Effector CD4-positive, alpha-beta T cell (primary cell): ENCODE data around the gene ELFN2.
"Not testable (repeated sequence)": the region's sequence is repeated elsewhere in the genome, so short reads cannot be mapped to it uniquely, and the experiment has no call there.

Experiments
- DNase-seq: peaks from one replicate; pipeline ENCODE4 v3.0.0-alpha.2; 2020

Gene ELFN2

DNA sequence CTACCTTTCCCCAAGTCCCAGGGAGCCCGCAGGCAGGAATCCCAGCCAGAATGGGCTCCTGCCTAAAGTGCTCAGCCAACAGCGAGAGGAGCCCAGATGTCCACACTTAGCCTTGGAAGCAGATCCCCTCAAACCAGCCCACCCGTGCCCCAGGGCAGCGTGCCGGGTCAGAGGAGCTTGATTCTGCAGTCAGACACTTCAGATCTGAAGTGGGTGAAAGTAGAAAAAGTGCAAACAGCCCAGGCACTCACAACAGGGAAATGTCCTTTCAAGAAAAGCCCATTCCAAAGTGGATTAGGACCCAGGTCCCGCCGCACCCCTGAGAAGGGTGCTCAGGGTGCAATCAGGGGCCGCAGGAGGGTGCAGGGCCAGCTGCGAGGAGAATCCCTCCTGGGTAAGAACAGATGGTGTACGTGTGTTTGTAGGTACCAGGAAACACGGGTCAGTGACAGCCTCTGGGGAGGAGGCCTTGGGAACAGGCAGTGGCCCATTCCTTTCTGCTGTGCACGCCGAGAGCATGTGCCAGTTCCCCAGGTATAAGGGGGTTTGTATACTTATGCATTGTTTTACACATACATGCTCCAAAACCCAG lies 17.7 kb downstream of the ELFN2 start:
- DNase-seq, result no peak

DNA sequence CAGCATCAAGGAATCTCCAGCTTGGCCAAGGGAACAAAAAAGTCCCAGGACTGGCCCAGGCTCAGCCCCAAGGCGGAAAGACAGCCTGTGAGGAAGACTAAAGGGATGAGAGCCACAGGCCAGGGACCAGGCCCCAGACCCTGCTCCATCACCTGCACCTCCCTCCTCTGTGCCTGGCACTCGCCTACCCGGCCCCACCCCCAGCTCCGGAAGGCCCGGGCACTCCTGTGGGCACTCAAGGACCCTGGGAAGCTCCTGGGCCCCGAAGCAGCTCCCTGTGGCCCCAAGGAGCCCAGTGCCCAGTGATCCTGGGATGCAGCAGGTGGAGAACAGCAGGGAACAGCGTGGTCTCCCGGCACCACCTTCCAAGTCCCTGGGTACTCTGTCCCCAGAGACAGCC lies 18.2 kb downstream of the ELFN2 start:
- DNase-seq, result no peak

DNA sequence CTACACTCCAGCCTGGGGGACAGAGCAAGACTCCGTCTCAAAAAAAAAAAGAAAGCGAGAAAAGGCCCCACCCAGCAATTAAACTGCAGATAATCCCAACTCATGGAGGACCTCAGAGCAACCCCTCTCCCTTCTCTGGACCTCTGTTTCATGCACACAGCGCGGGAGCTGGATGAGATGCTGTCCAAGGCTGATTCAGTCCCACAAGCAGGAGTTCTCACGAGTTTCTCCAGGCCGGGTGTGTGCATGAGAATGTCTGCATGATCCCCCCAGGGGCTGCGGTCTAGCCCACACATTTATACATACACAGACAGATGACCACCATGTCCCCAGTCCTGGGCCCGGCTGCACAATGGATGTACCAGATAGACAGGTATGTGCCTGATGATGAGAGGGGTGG lies 19.4 kb downstream of the ELFN2 start:
- no peak for DNase-seq

DNA sequence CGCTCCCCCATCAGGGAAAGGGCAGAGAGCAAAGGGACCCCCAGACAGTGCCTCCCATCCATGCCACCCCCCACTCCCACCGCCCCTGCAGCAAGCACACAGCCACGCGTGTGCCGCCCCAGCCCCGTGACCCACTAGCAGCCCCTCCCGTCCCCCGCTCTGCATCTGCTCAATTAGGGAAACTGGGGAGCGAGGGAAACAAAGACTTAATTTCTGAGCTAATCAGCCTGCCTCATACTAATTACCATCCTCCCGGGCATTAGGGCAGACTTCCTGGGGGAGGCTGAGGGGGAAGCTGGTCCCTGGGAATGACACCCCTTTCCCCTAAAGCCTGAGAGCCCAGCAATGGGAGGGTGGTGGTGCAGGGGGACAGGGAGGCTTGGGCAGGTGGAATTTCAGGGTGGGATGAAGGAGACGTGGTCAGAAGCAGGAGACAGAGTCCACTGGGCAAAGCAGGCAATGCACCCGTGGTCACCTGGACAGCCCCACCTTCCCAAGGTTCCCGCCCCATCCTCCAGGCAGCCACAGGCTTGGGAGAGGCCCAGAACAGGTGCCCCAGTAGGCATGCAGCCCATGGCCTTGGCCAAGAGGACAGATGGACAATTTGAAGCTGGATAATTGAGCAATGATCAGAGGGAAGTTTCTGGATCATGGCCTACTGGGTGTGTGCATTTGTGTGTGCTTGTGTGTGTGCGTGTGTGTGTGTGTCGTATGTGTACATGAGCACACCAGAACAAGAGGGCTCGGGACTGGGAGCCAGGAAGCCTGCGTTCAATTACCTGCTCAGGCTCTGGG lies 20.6 kb downstream of the ELFN2 start:
- DNase-seq, result no peak

- no peak for DNase-seq
Observed at GRCh38 chr22:37404091-37404490, 23.2 kb downstream of the ELFN2 start.

DNA sequence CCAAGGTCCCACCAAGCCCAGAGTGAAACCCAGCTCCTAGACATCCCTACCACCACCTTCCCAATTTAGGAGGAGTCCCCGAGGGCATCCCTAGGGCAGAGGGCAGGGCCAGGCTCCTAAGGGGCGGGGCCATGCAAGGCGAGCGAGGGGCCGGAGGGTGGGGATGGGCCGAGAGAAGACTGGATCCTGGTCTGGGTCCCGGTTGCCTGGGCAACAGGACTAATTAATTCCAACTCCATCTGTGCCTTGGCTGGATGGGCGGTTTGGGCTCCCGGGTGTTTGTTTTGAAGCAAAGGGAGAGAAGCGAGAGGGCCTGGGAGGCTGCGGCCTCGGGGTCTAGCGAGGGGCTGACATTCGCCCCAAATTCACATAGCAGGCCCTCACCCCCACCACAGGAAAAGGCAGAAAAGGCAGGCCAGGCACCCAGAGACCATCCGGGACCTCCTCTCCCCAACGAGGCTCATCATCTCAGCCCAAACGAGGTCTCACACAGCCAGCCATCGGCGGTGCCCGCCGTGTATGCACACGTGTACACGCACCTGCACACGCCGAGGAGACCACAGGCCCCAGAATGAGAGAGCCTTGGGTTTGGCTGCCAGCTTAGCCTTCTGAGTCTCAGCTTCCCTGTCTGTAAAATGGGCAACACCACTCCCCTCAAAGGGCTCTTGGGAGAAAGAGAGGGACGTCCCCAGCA lies 23.9 kb downstream of the ELFN2 start:
- no peak for DNase-seq

DNA sequence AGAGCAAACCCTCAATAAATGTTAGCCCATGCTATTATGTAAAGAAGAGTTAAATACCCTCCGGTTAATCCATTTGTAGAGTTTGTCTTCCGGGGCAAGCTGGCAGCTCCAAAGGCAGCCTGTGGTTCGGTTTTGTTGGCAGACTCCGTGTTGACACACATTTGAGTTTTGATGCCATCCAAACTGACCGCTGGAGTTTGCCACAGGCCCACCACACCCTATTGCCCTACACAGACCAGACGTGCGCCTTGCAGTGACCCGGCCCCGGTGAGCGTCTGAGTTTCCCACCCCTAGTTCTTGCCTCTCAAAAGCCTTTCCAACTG lies 25.1 kb downstream of the ELFN2 start:
- no peak for DNase-seq

DNA sequence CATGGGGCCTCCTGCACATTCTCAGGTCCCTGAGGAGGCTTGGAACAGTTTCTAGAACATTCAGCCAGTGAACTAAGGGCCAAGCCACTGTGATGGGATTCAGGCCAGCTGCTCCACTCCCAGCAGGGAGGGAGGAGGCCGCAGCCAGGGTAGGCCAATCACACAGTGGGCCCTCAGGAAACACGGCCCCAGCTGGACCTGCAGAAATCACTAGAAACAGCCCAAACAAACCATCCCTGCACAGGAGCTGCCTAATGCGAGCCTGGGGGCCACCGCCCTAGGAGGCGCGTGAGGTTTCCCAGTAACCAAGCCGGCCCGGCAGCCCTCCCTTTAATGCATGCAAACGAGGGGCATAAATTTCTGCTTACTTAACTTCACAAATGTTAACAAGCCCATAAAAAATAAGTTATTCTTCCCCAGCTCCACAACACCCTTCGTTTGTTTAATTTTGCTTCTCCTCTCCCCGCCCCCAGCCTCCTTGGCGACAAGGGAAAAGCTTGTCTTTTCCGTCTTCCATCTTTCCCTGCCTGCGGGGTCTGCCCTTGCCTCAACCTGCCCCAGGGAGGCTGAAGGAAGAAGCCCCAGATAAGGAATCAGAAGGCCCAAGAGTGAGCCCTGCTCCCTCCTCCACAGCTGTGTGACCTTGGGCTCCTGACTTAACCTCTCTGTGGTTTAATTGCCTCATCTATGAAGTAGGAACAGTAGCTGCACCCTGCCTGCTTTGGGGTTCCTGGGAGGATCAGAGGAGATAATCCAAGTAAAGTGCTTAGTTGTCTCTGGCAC lies 25.7 kb downstream of the ELFN2 start:
- DNase-seq, result no peak

- DNase-seq, result no peak
Observed at GRCh38 chr22:37400719-37401118, 26.6 kb downstream of the ELFN2 start.

GRCh38 chr22:37399457-37399856 lies 27.8 kb downstream of the ELFN2 start:
- not testable (repeated sequence) for DNase-seq

DNA sequence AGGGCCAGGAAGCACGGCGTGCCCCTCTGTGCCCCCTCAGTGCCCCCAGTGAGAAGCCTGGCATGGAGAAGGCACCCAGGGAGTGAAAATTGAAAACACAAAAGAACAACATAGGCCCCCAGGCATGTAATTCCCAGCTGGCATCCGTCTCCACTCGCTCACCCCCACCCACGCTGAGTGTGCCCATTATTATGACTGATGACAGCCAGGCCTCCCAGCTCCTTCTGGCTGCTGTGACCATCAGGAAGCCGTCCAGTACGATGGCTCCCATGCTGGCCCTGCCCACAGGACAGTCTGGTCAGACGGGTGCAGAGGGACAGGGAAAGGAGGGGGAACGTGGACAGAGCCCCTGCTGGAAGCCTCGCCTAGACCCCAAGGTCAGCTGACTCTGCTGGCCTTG lies 30.1 kb downstream of the ELFN2 start:
- no peak for DNase-seq

- DNase-seq, result no peak
Observed at GRCh38 chr22:37396488-37397084, 30.7 kb downstream of the ELFN2 start.

DNA sequence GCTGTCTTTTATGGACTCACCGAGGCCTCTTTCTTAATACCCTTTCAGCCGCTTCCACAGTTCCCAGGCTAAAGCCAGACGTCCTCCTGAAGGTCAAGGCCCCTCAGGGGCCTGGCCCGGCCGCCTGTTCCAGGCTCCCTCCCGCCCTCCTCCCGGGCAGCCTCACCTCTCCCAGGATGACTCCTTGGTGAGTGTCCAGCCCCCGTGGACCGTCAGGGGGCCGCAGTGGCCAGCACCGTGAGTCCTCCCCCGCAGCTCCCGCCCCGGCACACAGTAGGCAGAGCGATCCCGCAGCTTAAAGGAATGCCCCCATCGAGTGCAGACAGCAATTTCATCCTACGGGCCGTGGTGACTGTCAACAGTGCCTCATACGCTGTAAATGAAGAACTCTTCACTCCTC lies 32.9 kb downstream of the ELFN2 start:
- DNase-seq, result no peak

DNA sequence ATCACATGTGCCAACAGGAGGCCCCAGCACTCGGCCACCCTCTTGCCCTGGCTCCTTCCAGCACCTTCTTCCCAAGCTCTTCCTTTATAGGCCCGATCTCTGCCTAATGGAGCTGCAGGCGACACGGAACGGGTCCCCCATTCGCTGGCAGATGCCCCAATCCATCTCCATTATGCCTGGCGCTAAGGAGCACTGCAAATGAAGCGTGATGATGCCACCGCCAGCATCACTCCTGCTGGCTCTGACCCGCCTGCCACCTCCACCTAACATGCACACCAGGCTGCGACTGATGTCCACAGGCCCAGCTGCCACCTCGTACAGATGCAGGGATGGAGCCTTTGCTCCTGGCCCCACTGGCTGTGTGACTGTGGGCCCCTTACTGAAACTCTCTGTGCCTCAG lies 33.5 kb downstream of the ELFN2 start:
- DNase-seq, result no peak

GRCh38 chr22:37392721-37393328 lies 34.5 kb downstream of the ELFN2 start:
- DNase-seq, result no peak

GRCh38 chr22:37391702-37392101 lies 35.6 kb downstream of the ELFN2 start:
- no peak for DNase-seq

- no peak for DNase-seq
Observed at GRCh38 chr22:37390075-37390474, 37.2 kb downstream of the ELFN2 start.

GRCh38 chr22:37388538-37388937 lies 38.7 kb downstream of the ELFN2 start:
- no peak for DNase-seq

- DNase-seq, result no peak
Observed at GRCh38 chr22:37387793-37388192, 39.5 kb downstream of the ELFN2 start.

- DNase-seq, result no peak
Observed at GRCh38 chr22:37386441-37386840, 40.8 kb downstream of the ELFN2 start.

GRCh38 chr22:37384691-37385090 lies 42.6 kb downstream of the ELFN2 start:
- no peak for DNase-seq

- no peak for DNase-seq
Observed at GRCh38 chr22:37383341-37383740, 43.9 kb downstream of the ELFN2 start.

DNA sequence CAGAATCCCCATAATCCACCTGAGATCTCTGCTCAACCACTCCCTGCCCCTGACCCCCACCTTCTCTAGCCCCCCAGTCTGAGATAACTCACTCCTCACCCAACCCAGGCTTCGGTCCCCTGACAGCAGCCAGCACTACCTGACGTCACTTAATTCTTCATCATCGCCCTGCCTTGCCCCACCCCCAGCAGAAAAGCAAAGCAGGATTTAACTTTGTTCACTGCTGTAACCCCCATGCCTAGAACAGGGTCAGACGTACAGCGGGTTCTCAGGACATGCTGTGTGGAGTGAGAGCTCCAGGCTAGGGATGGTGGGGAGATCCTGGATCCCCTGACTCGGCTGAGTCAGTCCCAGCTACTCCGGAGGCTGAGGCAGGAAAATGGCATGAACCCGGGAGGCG lies 45.8 kb downstream of the ELFN2 start:
- DNase-seq, result no peak
